ENCODE measurements around the gene PDZRN4. TPM values are rescaled to one million over a fixed set of nuclear protein-coding genes. Genes with fewer than 3 reads are reported as not detected.
"Not testable (repeated sequence)": the region's sequence is repeated elsewhere in the genome, so short reads cannot be mapped to it uniquely, and the experiment has no call there.

The PDZRN4 gene
- total RNA-seq, 1 experiment from 2014 or later, result not detected

- DNase-seq (ENCODE audit: low read depth), result no peak
Observed at GRCh38 chr12:41509271-41510055, 321.3 kb downstream of the PDZRN4 start.

DNA sequence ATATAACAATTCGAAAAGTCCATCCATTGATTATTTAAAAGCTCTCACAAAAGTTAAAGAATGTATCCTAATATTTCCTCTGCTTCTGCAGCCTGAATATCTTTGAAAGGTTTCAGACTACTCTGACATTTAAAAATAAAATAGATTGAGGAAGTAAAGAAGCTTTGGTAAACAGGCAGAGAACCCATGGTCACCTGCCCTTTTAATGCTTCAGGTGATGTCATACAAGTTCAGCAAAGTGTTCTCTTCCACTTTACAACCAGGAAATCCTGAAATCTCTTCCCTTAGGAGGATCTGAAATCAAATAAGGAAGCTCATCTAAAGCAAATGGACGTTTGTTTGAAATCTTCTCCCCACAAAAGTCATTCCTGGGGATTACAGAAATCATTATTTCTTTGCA is 322.4 kb downstream of the PDZRN4 start:
- DNase-seq (ENCODE audit: low read depth), result no peak

DNA sequence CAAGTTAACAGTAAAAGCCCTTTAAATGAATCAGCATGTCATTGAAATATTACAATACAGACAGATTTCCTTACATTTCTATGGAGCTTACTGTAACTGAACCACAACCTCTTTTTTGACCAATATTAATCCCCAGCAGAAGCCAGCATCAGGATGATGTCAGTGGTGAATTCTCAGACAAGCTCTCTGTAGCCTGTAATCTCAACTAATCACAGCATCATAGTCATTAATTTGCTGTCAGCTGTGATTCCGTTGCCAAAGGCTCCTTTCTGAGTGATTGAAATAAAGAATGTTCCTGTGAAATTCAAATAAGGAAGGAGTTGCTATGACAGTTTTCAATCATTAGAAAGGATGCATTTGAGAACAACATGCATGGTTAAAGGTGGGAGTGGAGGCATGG is 323.1 kb downstream of the PDZRN4 start:
- no peak for DNase-seq (ENCODE audit: low read depth)

GRCh38 chr12:41512497-41512896 is 324.4 kb downstream of the PDZRN4 start:
- DNase-seq (ENCODE audit: low read depth), result no peak

- no peak for DNase-seq (ENCODE audit: low read depth)
Observed at GRCh38 chr12:41514021-41514777, 326.1 kb downstream of the PDZRN4 start.

DNA sequence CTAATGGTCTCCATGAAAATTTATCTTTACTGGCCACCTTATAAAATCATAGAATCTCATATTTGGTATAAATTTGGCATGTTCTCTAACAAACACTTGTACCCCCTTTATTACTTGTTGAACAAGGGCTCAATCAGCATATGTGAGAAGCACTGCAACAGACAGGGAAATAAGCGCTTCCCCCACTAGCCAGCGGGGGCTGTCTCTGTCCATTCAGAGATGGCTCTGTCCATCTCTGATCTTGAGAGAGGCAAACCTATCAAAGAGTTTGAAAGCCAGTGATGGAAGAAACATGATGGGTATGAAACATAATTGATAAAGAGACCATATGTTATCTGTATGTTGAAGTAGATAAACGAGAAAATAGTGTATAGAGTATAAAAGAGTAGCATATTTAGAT is 326.8 kb downstream of the PDZRN4 start:
- no peak for DNase-seq (ENCODE audit: low read depth)

DNA sequence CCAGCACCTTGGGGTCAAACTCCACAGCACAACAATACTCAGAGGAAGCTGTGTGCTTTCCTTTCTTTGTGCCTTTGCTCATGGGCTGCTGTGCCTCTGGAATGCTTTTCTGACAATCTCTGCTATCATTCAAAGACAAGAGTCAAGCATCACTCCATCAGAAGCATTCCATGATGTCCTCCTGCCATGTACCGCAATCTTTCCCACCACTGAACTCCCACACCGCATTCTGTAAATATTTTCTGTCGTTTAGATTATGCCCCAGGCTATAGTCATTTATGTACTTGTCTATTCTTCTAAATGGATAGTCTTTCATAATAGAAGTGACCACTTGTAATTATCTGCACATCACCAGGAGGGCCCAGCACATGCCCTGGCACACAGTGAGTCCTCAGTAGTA is 327.8 kb downstream of the PDZRN4 start:
- peak; percentile 2 for DNase-seq (ENCODE audit: low read depth)

GRCh38 chr12:41520869-41521268 is 332.7 kb downstream of the PDZRN4 start:
- no peak for DNase-seq (ENCODE audit: low read depth)

DNA sequence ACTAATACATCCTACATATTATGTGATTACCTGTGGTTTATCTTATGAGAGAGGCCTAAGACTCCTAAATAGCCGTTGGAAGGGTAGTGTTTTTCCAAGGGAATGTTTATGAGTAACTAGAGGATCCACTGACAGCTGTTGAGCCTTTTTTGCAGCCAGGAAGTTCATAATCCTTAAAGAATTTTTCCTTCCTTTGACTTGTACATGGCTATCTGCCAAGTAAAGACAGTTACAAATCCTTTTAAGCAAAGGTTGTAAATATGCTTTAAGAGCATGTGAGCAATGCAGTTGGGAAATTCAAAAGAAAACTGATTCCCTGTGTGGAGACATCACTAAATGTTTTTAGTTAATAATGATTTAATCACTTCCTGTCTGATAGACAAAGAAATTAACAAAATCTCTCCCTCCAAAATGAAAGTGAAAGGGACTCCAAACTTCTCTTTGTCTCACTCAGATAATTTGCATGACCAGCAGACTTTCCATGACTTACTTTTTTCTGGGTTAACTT is 333.8 kb downstream of the PDZRN4 start:
- peak; percentile 90 for DNase-seq (ENCODE audit: low read depth)

DNA sequence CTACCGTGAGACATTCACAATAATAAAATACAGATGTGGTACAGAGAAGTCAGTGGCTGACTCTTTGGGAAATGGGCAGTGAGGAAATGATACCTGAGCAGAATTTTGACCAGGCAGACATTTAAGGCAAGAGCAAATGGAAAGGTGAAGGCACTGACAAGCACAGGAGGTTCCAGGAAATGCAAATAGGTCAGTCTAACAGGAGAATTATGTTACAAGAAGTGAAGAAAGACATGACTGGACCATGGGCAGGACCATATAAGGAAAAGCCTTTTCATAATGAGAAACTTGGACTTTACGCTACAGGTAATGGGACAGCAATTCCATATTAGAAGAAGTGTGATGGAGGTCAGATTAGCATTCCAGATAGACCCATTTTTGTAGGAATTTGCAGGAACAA is 338.9 kb downstream of the PDZRN4 start:
- DNase-seq (ENCODE audit: low read depth), result no peak

GRCh38 chr12:41527534-41528116 is 339.5 kb downstream of the PDZRN4 start:
- no peak for DNase-seq (ENCODE audit: low read depth)

- DNase-seq (ENCODE audit: low read depth), result no peak
Observed at GRCh38 chr12:41528874-41529273, 340.8 kb downstream of the PDZRN4 start.

DNA sequence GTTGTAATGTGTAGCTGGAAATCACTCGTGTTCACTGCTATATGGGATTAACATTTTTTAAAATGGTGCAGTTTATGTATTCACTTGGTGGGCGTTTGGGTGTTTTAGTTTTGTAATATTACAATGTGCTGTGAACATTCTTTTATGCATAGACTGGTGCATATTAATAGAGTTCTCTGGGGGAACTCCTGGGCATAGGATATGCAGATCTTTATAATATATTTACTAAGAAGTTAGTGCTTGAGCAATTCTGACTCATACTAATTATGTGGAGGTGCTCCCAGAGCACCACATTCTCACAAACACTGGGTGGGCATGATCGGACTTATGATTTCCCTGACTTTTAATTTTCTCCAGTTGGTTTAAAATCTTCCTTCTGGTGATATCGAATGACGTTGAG is 342.3 kb downstream of the PDZRN4 start:
- no peak for DNase-seq (ENCODE audit: low read depth)

- peak; percentile 16 for DNase-seq (ENCODE audit: low read depth)
Observed at GRCh38 chr12:41531147-41531829, 343.2 kb downstream of the PDZRN4 start.

DNA sequence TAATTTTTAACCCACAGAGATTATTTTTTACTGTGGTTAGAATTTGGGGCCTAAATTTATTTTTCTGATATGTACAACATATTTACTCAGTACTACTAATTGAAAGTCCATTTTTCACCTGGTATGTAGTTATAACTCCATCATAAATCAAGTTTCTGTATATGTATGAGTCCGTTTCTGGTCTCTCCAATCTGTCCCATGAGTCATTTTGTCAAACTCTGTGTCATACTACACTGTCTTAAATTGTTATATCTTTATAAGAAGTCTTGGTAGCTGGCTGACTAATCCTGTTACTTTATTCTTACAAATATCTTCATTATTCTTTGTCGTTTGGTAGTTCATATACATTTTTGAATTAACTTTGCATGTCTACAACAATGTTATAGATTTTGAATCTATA is 344.0 kb downstream of the PDZRN4 start:
- DNase-seq (ENCODE audit: low read depth), result peak; percentile 42

DNA sequence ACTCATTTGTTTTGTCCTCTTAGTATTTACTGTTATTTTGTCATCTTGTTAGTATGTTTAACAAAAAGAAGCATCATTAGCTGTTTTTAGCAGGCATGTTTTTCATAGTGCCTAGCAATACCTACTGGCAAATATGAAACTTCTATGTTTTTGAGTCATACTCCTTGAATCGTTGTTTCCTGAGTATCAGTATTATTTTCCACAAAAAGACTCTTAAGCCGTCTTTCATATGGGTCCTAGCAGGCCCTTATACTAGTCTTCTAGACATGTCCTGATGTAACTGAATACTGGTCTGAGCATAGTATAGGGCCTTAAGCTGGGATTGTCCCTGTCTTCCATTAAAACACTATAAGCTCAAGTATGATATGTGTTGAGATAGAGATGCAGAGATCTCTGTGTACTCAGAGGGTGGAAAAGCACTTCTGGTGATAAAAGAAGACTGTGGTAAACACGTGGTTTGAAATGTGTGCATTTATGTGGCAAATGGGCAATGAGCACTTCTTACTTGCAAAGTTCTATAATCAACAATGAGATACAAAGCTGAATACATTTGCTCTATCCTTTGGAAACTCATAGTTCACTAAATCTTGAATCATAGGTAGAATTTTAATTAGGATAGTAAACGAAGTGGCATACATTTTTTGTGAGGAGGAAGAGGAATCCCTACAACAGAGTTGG is 348.8 kb downstream of the PDZRN4 start:
- DNase-seq (ENCODE audit: low read depth), result no peak

- no peak for DNase-seq (ENCODE audit: low read depth)
Observed at GRCh38 chr12:41537522-41537921, 349.4 kb downstream of the PDZRN4 start.

GRCh38 chr12:41545761-41546160 is 357.6 kb downstream of the PDZRN4 start:
- no peak for DNase-seq (ENCODE audit: low read depth)

GRCh38 chr12:41547071-41547470 is 359.0 kb downstream of the PDZRN4 start:
- not testable (repeated sequence) for DNase-seq (ENCODE audit: low read depth)

DNA sequence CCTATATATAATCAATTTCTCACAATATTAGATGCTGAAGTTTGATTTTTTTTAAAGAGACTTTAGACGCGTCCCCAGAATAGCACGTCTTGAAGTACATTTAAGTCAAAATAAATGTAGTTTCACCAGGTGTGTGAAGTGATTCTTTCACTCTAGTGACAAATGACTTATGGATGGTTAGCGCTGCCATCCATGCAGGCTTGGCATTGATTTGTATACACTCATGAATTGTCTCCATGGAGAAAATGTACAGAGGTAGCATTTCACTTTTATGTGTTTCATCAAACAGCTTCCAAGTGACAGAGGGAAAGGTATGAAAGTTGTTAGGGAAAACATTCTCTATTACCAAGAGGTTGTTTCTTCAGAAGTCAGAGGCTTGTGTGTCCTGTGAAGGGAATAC is 360.8 kb downstream of the PDZRN4 start:
- DNase-seq (ENCODE audit: low read depth), result no peak

GRCh38 chr12:41552588-41552987 is 364.5 kb downstream of the PDZRN4 start:
- DNase-seq (ENCODE audit: low read depth), result peak; percentile 41
